Measurements from ENCODE around the gene UPF3A.
A peak's percentile ranks its signal among the peaks of the same experiment; 100 is the strongest.

The UPF3A gene

GRCh38 chr13:114309806-114310410 is 28.5 kb downstream of the UPF3A start:
- no peak for DNase-seq (ENCODE audit: low read depth, low spot score)
- in situ Hi-C loops (cut with HindIII; ENCODE audit: low sequenced_read_pairs) = no loop called here
- no peak overlapping the region for H3K4me3 ChIP-seq (ENCODE audit: low read depth, low read length)
- no peak for TF ChIP-seq CTCF (IDR thresholded peaks at IDR 0.05; ENCODE audit: low read depth, low read length)

GRCh38 chr13:114310956-114311355 is 29.6 kb downstream of the UPF3A start:
- DNase-seq (ENCODE audit: low read depth, low spot score) = no peak
- H3K4me3 ChIP-seq (ENCODE audit: low read depth, low read length) = no peak overlapping the region
- no peak for TF ChIP-seq CTCF (IDR thresholded peaks at IDR 0.05; ENCODE audit: low read depth, low read length)
- in situ Hi-C loops (cut with HindIII; ENCODE audit: low sequenced_read_pairs) = no loop called here

- no peak for DNase-seq (ENCODE audit: low read depth, low spot score)
- in situ Hi-C loops (cut with HindIII; ENCODE audit: low sequenced_read_pairs) = no loop called here
- no peak overlapping the region for H3K4me3 ChIP-seq (ENCODE audit: low read depth, low read length)
- TF ChIP-seq CTCF (IDR thresholded peaks at IDR 0.05; ENCODE audit: low read depth, low read length) = no peak
Measured at GRCh38 chr13:114311387-114311786, 30.0 kb downstream of the UPF3A start.

- TF ChIP-seq CTCF (IDR thresholded peaks at IDR 0.05; ENCODE audit: low read depth, low read length) = no peak
- in situ Hi-C loops (cut with HindIII; ENCODE audit: low sequenced_read_pairs) = no loop called here
- no peak overlapping the region for H3K4me3 ChIP-seq (ENCODE audit: low read depth, low read length)
- DNase-seq (ENCODE audit: low read depth, low spot score) = no peak
Measured at GRCh38 chr13:114311908-114312307, 30.5 kb downstream of the UPF3A start.

- TF ChIP-seq CTCF (IDR thresholded peaks at IDR 0.05; ENCODE audit: low read depth, low read length) = no peak
- H3K4me3 ChIP-seq (ENCODE audit: low read depth, low read length) = peak overlapping the region; percentile 50
- in situ Hi-C loops (cut with HindIII; ENCODE audit: low sequenced_read_pairs) = no loop called here
- no peak for DNase-seq (ENCODE audit: low read depth, low spot score)
Measured at GRCh38 chr13:114313061-114313860, 31.9 kb downstream of the UPF3A start.

GRCh38 chr13:114314074-114314912 is 32.9 kb downstream of the UPF3A start, which contains the start of gene CHAMP1:
TSS of gene CHAMP1 (plus strand) at chr13:114314503. CDS start at chr13:114323843, 9,340 bp downstream.
- TF ChIP-seq CTCF (IDR thresholded peaks at IDR 0.05; ENCODE audit: low read depth, low read length) = no peak
- peak; percentile 97 for DNase-seq (ENCODE audit: low read depth, low spot score)
- H3K4me3 ChIP-seq (ENCODE audit: low read depth, low read length) = peak within 1 kb of the TSS; percentile 50
- in situ Hi-C loops (cut with HindIII; ENCODE audit: low sequenced_read_pairs) = no loop called here
